ENCODE results near the gene NGDN. TPM values are rescaled to one million over a fixed set of nuclear protein-coding genes. Genes with fewer than 3 reads are reported as not detected.
"Not testable (repeated sequence)": the region's sequence is repeated elsewhere in the genome, so short reads cannot be mapped to it uniquely, and the experiment has no call there.

NGDN gene
- total RNA-seq, 1 donor from 2014 or later, result 34.6 TPM

GRCh38 chr14:23450379-23450778, 19.1 kb upstream of the NGDN start:
- TF ChIP-seq CTCF (IDR thresholded peaks at IDR 0.05), result no peak
- Mint-ChIP-seq H3K9me3 (ENCODE audit: unreplicated experiment) (no peaks in the 10 kb centered on the region), H3K27me3 (ENCODE audit: unreplicated experiment) (peaks cover 51% of the 10 kb centered on the region), H3K4me3 (ENCODE audit: unreplicated experiment) (no peak overlapping the region), H3K36me3 (ENCODE audit: unreplicated experiment) (no peaks in the 10 kb centered on the region), H3K4me1 (ENCODE audit: unreplicated experiment) (no peaks in the 10 kb centered on the region), H3K27ac (ENCODE audit: unreplicated experiment) (no peak overlapping the region)
- DNase-seq (ENCODE audit: extremely low spot score, unreplicated experiment), result no peak

- no peak for DNase-seq (ENCODE audit: extremely low spot score, unreplicated experiment)
- no peaks in the 10 kb centered on the region for H3K4me1 Mint-ChIP-seq (ENCODE audit: unreplicated experiment)
- no peak for TF ChIP-seq CTCF (IDR thresholded peaks at IDR 0.05)
- peaks cover 53% of the 10 kb centered on the region for H3K27me3 Mint-ChIP-seq (ENCODE audit: unreplicated experiment)
- H3K9me3 Mint-ChIP-seq (ENCODE audit: unreplicated experiment), result no peaks in the 10 kb centered on the region
- no peak overlapping the region for H3K27ac Mint-ChIP-seq (ENCODE audit: unreplicated experiment)
- H3K36me3 Mint-ChIP-seq (ENCODE audit: unreplicated experiment), result no peaks in the 10 kb centered on the region
- H3K4me3 Mint-ChIP-seq (ENCODE audit: unreplicated experiment), result no peak overlapping the region
Observed at GRCh38 chr14:23452237-23452636, 17.3 kb upstream of the NGDN start.

- no peak overlapping the region for H3K27ac Mint-ChIP-seq (ENCODE audit: unreplicated experiment)
Observed at GRCh38 chr14:23454445-23454856, 15.1 kb upstream of the NGDN start.

GRCh38 chr14:23456883-23457586, 12.5 kb upstream of the NGDN start:
- DNase-seq (ENCODE audit: extremely low spot score, unreplicated experiment); H3K36me3 Mint-ChIP-seq (ENCODE audit: unreplicated experiment): not testable (repeated sequence)

More at GRCh38 chr14:23454445-23454856, 15.1 kb upstream of the NGDN start:
- DNase-seq (ENCODE audit: extremely low spot score, unreplicated experiment), result no peak
- Mint-ChIP-seq H3K36me3 (ENCODE audit: unreplicated experiment) (no peaks in the 10 kb centered on the region), H3K9me3 (ENCODE audit: unreplicated experiment) (no peaks in the 10 kb centered on the region), H3K27me3 (ENCODE audit: unreplicated experiment) (peaks cover 47% of the 10 kb centered on the region), H3K4me1 (ENCODE audit: unreplicated experiment) (no peaks in the 10 kb centered on the region), H3K4me3 (ENCODE audit: unreplicated experiment) (no peak overlapping the region)
- TF ChIP-seq CTCF (IDR thresholded peaks at IDR 0.05), result no peak

More at GRCh38 chr14:23456883-23457586, 12.5 kb upstream of the NGDN start:
- not testable (repeated sequence) for H3K4me3 Mint-ChIP-seq (ENCODE audit: unreplicated experiment); H3K4me1 Mint-ChIP-seq (ENCODE audit: unreplicated experiment); H3K9me3 Mint-ChIP-seq (ENCODE audit: unreplicated experiment); H3K27ac Mint-ChIP-seq (ENCODE audit: unreplicated experiment)
- H3K27me3 Mint-ChIP-seq (ENCODE audit: unreplicated experiment), result peaks cover 50% of the 10 kb centered on the region
- peak; percentile 19 for TF ChIP-seq CTCF (IDR thresholded peaks at IDR 0.05)
